ENCODE results near the gene ERC2. TPM values are rescaled to one million over a fixed set of nuclear protein-coding genes. Genes with fewer than 3 reads are reported as not detected.

Gene ERC2
- total and polyA plus RNA-seq, 2 donors (not counting 3 experiments of a cell fraction or from before 2014, with no cell fraction given) = 5.6 to 15.5 TPM

GRCh38 chr3:55476515-55476914 lies 991.8 kb downstream of the ERC2 start:
- Histone ChIP-seq H4K20me1 (replicated peaks; ENCODE audit: control insufficient read depth, extremely low read depth, insufficient read depth, low read length) (no peaks in the 10 kb centered on the region), H3K79me2 (ENCODE audit: control insufficient read depth, insufficient read depth, low read length) (no peaks in the 10 kb centered on the region), H3K4me2 (ENCODE audit: insufficient read depth, low read length) (no peak overlapping the region), H2AFZ (ENCODE audit: low read depth, low read length) (no peak overlapping the region), H3K27ac (ENCODE audit: insufficient read depth, low read depth, low read length) (no peak overlapping the region), H3K27me3 (ENCODE audit: control insufficient read depth in 2 of 2, insufficient read depth in 2 of 2, low read length in 2 of 2) (peaks cover 17 to 34% of the 10 kb centered on the region in 2 experiments), H3K9me3 (replicated peaks; ENCODE audit: control insufficient read depth, insufficient read depth, low read length) (no peaks in the 10 kb centered on the region), H3K9me1 (replicated peaks; ENCODE audit: control insufficient read depth, extremely low read depth, insufficient read depth, low read length) (no peaks in the 10 kb centered on the region), H3K36me3 (ENCODE audit: control insufficient read depth in 2 of 2, extremely low read depth in 1 of 2, insufficient read depth in 2 of 2, low read length in 2 of 2) (no peaks in the 10 kb centered on the region), H3K4me1 (ENCODE audit: control insufficient read depth, extremely low read depth, insufficient read depth, low read length) (no peaks in the 10 kb centered on the region), H3K4me3 (replicated peaks in 1 of 3; ENCODE audit: insufficient read depth in 1 of 3, low read depth in 1 of 3, low read length in 3 of 3) (no peak overlapping the region), H3K9ac (replicated peaks; ENCODE audit: extremely low read depth, insufficient read depth, low read length) (no peak overlapping the region)
- intact Hi-C loops (cut with micrococcal nuclease) = no loop called here
- no peak for TF ChIP-seq JUN (IDR thresholded peaks at IDR 0.05; ENCODE audit: borderline replicate concordance, insufficient read depth, insufficient read length, low read depth)
- TF ChIP-seq EZH2 (IDR thresholded peaks at IDR 0.05; ENCODE audit: borderline replicate concordance, low read depth, low read length, severe bottlenecking) = no peak
- TF ChIP-seq MYC (IDR thresholded peaks at IDR 0.05; ENCODE audit: low read depth, low read length) = no peak
- TF ChIP-seq, protein P1, sequence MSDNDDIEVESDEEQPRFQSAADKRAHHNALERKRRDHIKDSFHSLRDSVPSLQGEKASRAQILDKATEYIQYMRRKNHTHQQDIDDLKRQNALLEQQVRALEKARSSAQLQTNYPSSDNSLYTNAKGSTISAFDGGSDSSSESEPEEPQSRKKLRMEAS (IDR thresholded peaks at IDR 0.05; ENCODE audit: insufficient read depth, insufficient read length) = no peak
- no peak for TF ChIP-seq GATA2 (IDR thresholded peaks at IDR 0.05; ENCODE audit: insufficient read depth, insufficient read length, low read depth, low read length)
- TF ChIP-seq CTCF (IDR thresholded peaks at IDR 0.05; ENCODE audit: extremely low read depth in 1 of 2, insufficient read depth in 1 of 2, low read depth in 1 of 2, low read length in 2 of 2) = no peak
- TF ChIP-seq FOS (IDR thresholded peaks at IDR 0.05; ENCODE audit: borderline replicate concordance, insufficient read depth, low read length) = no peak
- TF ChIP-seq POLR2A (IDR thresholded peaks at IDR 0.05; ENCODE audit: low read depth, low read length) = no peak
- no peak for TF ChIP-seq POLR2AphosphoS5 (IDR thresholded peaks at IDR 0.05; ENCODE audit: insufficient read depth, low read depth, low read length)
- dilution Hi-C loops (cut with MboI; ENCODE audit: extremely low pct_ligation_motif_present, low sequenced_read_pairs) = no loop called here
- CTCF ChIA-PET = interaction anchor here (1.1 to 2.2 kb wide), 2 partner anchors 8 to 775 kb away, joined by 4 to 8 read pairs; no protein-coding TSS in a partner anchor
- POLR2A ChIA-PET = no interaction called here
- FAIRE-seq (no peak), DNase-seq (ENCODE audit: low read depth, low spot score) (no peak)
- BruUV-seq (replicated peaks) = no TSS peak
